Fibroblast of the conjunctiva (primary cell): ENCODE measurements around the gene MYO1B.
"Not testable (repeated sequence)": the region's sequence is repeated elsewhere in the genome, so short reads cannot be mapped to it uniquely, and the experiment has no call there.

Experiments used
- DNase-seq: peaks from one replicate; pipeline ENCODE4 v3.0.0-alpha.2; 2010; ENCODE audit warnings: low read depth

The MYO1B gene

DNA sequence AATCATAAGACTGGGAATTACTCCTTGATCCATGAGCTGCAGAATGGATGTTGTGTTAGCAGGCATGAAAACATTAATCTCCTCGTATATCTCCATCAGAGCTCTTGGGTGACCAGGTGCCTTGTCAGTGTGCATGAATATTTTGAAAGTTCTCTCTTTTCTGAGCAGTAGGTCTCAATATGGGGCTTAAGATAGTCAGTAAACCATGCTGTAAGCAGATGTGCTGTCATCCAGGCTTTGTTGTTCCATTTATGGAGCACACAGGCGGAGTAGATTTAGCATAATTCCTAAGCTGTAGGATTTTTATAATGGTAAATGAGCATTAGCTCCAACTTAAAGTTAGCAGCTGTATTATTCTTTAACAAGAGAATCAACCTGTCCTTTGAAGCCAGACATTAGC lies 160.3 kb downstream of the MYO1B start:
- DNase-seq: no peak

DNA sequence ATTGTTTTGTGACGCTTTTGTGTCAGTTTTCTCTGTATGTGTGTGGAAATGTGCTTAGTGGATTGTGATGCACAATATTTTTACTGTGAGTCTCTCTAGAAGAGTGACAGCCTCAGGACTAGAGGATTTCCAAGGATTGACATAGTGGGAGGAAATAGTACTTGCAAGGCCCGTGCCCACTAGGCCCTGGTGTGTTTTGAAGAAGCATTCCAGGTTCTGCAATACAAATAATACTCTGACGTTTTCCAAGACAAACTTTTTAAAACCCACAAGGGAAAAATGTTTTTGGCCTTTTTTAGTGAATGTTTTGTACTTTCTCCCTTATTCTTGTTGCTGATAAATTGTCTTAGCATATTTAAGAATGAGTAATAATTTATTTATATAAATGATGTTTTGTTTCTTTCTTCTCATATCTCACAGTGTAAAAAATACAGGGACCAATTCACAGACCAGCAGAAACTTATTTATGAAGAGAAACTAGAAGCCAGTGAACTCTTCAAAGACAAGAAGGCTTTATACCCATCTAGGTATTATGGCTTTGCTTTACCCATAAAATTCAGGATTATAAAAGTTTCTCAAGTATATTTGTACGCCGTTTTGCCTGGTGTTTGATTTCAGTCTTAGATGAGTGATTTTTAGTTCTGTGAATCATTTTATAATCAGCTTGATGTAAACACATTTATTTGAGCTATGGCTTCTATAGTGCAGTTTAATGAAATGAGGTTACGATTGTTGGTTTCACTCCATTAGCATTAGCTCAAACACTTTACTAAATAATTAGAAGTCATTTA lies 165.6 kb downstream of the MYO1B start:
- no peak for DNase-seq

DNA sequence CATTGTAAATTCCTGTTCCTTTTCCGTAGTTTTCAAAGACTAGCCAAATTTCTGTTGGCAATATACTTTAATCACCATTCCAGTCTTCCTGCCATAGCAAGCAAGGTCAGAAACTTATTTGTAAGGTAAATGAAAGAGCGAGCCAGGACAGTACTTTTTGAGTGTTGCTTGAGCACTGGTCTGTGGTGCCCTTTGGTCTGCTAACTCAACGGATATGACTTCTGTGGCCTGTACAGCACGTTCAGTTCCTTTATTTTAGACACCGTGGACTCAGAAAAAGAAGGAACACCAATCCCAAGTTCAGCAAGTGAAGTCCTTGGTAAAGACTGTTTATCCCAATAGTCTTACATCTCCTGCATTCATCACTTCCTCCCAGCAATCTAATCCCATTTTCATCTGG lies 166.3 kb downstream of the MYO1B start:
- no peak for DNase-seq

DNA sequence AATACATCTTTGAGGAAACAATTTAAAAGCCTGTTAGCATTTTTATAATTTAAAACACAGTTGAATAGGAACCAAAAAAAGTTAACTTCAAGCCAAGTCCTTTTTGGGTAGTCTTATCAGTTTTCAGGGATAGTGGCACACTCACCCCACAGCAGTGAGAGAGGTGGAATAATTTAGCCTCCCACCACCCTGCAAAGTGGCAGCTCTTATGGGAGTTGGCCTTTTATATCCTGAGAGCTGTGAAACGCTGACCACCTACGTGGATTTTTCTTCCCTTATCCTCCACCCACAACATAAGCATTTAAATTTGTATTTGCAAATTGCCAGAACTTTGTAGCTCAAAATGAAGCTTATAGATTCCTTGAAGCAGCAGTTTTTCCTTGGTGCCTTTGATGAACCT lies 167.1 kb downstream of the MYO1B start:
- no peak for DNase-seq

DNA sequence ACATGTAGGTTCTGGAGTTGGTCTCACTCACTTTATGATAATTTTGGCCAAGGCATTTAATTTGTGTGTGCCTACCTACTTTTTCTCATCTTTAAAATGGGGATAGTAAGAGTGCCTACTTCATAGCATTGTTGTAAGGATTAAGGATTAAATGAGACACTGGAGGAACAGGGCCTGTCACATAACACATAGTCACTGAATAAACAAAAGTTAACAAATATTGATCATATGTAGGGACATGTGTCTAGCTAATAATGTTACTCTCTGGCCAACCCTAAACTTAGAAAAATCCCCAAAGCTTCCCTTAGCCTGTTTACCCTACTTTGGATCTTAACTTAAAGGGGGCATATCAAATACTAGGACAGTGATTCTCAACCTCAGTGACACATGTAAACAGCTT lies 169.9 kb downstream of the MYO1B start:
- no peak for DNase-seq

GRCh38 chr2:191415858-191416257 lies 170.7 kb downstream of the MYO1B start:
- no peak for DNase-seq

GRCh38 chr2:191417746-191418145 lies 172.5 kb downstream of the MYO1B start:
- no peak for DNase-seq

- DNase-seq: no peak
These were observed 176.7 kb downstream of the MYO1B start for GRCh38 chr2:191421950-191422349.

DNA sequence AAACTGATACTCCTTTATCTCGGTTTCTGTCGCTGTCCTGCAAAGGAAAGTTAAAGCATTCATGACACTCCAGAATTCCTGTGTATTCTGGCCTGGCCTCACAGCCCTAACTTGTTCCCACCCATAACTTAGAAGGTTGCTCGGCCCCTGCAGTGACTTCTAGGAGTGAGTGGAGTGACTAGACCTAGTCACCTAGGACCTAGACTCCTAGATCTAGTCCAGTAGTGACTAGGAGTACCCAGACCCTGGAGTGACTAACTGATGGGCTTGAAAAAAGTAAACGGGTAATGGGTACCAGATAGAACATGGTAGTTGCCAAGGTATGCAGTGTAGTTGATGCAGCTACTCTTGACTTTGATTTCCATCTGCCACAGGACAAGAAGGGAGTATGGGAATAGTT lies 181.8 kb downstream of the MYO1B start:
- no peak for DNase-seq

- no peak for DNase-seq
These were observed 182.9 kb downstream of the MYO1B start for GRCh38 chr2:191428141-191428540.

DNA sequence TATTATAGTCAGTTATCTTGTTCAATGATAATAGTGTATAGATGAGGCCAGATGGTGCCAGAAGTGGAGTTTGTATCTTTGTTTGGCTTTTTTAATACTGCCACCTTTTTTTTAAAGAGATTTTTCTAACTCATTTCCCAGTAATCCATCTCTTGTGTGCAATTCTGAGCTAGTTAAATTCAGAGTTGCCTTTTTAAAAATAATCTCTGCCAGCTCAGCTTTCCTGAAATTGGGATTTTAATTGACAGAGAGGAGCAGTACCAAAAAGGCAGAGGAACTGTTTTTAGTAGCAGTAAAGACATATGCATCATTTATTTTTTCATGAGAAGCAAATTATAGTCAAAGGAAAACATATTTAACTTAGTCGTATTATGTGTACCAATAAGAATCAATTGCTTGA lies 185.3 kb downstream of the MYO1B start:
- DNase-seq: no peak

DNA sequence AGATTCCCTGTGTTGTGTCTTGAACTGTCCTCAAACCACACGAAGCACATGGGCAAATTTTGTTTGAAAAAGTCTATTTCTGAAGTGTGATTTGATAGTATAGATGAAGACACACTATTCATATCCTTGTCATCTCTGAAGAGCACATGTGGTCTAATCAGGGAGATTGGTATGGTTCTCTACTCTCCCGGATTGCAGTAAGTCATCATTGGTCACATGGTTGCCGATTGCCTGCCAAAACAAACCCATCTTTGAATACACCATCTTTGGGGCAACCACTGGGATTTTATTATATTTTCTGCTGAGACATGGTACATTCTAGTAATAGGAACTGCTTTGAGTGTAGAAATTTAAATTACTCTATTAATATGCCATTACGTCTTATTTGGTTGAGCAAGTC lies 186.9 kb downstream of the MYO1B start:
- no peak for DNase-seq

- DNase-seq: no peak
These were observed 188.9 kb downstream of the MYO1B start for GRCh38 chr2:191434072-191434471.

DNA sequence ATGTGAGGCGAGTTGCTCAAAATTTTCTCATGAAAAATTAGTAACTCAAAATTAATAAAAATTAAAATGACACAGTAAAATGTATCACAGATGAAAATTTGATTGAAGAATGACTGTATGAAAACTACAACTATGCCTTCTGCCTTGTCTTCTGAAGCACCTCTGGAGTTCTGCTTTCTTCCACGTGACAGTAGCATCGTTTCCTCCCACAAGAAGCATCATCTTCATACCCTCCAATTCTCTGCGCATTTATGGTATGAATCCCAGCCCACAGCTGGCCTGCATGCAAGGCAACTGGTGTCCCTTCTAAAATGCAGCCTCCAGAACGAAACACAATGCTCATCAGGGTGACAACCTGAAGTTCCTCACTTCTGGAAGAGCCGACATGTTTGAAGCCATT lies 189.9 kb downstream of the MYO1B start:
- no peak for DNase-seq

- no peak for DNase-seq
These were observed 191.3 kb downstream of the MYO1B start for GRCh38 chr2:191436368-191437055.

DNA sequence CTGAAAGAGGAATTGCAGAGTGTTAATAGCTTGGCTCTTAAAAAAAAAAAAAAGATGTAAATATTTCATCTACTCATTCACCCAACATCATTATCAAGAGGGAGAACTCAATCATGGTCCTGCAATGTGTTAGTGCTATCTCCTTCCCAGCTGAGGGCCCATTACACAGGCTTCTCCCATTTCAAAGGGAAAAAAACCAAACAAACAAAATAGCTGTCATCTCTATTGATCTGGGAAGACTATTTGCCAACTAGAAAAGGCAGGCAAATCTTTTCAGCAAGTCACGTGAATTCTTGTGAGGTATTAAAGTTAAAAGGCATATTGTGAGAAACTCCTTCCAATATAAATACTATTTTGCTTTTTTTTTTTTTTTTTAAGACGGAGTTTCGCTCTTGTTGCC lies 194.3 kb downstream of the MYO1B start:
- no peak for DNase-seq

DNA sequence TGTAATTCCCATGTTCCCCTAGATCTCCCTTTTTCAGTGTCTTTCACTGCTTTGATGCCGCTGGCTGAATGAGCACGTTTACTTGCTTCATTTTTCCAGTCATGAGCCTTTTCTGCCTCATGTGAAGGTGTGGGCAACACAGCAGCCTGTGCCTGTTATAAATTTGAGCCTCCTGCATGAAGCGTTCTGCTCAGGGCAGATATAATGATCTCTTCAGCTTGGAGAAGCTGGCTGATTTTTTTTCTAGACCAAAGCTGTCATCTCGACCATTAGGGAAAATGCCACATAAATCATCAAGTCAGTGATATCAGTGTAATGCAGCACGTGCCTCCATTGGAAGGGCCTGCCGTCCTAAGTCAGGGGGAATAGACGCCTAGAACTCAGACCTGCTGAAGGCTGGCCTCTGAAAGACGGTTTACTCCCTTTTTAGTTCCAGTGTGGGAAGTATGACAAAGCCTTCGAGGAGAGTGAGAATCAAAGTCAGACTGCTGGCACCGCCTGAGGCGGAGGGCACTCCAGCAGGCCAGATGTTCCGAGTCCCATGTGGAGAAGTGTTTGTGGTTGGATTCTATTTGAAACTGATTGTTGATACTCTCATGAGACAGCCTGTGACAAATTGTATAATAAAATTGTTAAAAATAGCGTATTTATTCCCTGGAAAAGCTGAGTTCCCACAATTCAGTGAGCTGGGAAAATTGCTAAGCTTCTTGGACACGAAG lies 196.5 kb downstream of the MYO1B start:
- DNase-seq: no peak

- DNase-seq: no peak
These were observed 198.2 kb downstream of the MYO1B start for GRCh38 chr2:191443446-191443845.

DNA sequence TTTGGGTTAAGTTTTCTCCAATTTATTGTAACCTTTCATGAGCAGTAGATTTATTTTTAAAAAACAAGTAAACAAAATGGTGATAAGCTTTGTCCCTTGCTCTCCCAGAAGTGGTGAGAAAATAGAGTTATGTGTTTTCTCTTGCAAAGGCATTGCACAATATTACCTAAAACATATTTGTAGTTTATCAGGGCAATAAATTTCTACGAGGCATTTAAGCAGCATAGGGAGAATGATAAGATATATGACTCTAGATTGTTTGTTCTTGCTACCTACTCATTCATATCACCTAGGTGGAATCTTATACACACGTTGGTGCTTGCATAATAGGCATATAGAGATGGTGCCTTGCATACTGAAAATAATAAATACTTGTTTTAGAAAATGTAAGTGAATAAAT lies 201.7 kb downstream of the MYO1B start:
- DNase-seq: no peak

GRCh38 chr2:191451116-191451515 lies 205.9 kb downstream of the MYO1B start:
- no peak for DNase-seq

GRCh38 chr2:191452065-191452464 lies 206.9 kb downstream of the MYO1B start:
- no peak for DNase-seq

DNA sequence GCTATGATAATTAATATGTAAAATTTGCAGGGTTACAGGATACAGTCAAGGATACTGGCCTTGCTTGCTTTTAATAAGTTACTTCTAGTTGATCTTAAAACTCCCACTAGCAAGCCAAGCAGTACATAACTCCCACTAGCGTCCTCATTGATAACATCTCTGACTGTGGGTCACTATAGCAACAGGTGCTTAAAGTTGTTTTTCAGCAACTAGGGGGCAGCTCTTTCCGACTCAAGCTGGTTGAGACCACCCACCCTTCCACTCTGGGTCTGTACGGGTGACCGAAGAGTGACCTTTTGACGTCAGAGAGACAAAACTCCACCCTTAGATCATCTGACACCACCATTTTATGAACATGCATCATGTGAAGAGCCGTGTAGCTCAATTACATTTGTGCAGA lies 208.6 kb downstream of the MYO1B start:
- DNase-seq: no peak

- DNase-seq: not testable (repeated sequence)
These were observed 211.3 kb downstream of the MYO1B start for GRCh38 chr2:191456506-191456905.
